T1000 (cell line): ENCODE measurements around the gene KLHL1.
"Not testable (repeated sequence)": the region's sequence is repeated elsewhere in the genome, so short reads cannot be mapped to it uniquely, and the experiment has no call there.

Experiments
- DNase-seq: peaks from one replicate; lab custom pipeline; 2025; ENCODE audit warnings: mixed read lengths; lab: John Stamatoyannopoulos, UW

KLHL1 gene

GRCh38 chr13:70108356-70109105 lies at the start of gene KLHL1:
TSS of gene KLHL1 (minus strand) at chr13:70108452. CDS start at chr13:70107699, 753 bp downstream.
- no peak for DNase-seq

GRCh38 chr13:70142658-70143057 lies 34.4 kb upstream of the KLHL1 start:
- not testable (repeated sequence) for DNase-seq

- no peak for DNase-seq
Measured at GRCh38 chr13:70128098-70128497, 19.8 kb upstream of the KLHL1 start.

GRCh38 chr13:70125693-70126092 lies 17.4 kb upstream of the KLHL1 start:
- no peak for DNase-seq

- no peak for DNase-seq
Measured at GRCh38 chr13:70117338-70117905, 9.2 kb upstream of the KLHL1 start.

GRCh38 chr13:70107498-70108281 lies 562 bp downstream of the KLHL1 start, which contains the start of gene ATXN8OS:
TSS of gene ATXN8OS (plus strand) at chr13:70107826.
- DNase-seq = no peak

GRCh38 chr13:70107125-70107497 lies 1.1 kb downstream of the KLHL1 start:
- no peak for DNase-seq

- DNase-seq = no peak
Measured at GRCh38 chr13:70104481-70104880, 3.8 kb downstream of the KLHL1 start.

GRCh38 chr13:70098669-70099068 lies 9.6 kb downstream of the KLHL1 start:
- DNase-seq = no peak

GRCh38 chr13:70090036-70090723 lies 18.1 kb downstream of the KLHL1 start:
- no peak for DNase-seq

GRCh38 chr13:70088926-70089325 lies 19.3 kb downstream of the KLHL1 start:
- DNase-seq = no peak

GRCh38 chr13:70087247-70087646 lies 21.0 kb downstream of the KLHL1 start:
- DNase-seq = no peak

GRCh38 chr13:70080012-70080411 lies 28.2 kb downstream of the KLHL1 start:
- DNase-seq = no peak

GRCh38 chr13:70054572-70054971 lies 53.7 kb downstream of the KLHL1 start:
- no peak for DNase-seq

- no peak for DNase-seq
Measured at GRCh38 chr13:70051531-70051930, 56.7 kb downstream of the KLHL1 start.

- no peak for DNase-seq
Measured at GRCh38 chr13:70043685-70044084, 64.6 kb downstream of the KLHL1 start.

- no peak for DNase-seq
Measured at GRCh38 chr13:70042193-70042592, 66.1 kb downstream of the KLHL1 start.

GRCh38 chr13:70034286-70034685 lies 74.0 kb downstream of the KLHL1 start:
- no peak for DNase-seq

- no peak for DNase-seq
Measured at GRCh38 chr13:70027551-70027950, 80.7 kb downstream of the KLHL1 start.

- DNase-seq = no peak
Measured at GRCh38 chr13:70023516-70023915, 84.7 kb downstream of the KLHL1 start.

GRCh38 chr13:70022646-70023045 lies 85.6 kb downstream of the KLHL1 start:
- DNase-seq = no peak

GRCh38 chr13:70016116-70016515 lies 92.1 kb downstream of the KLHL1 start:
- DNase-seq = no peak
